Measurements from ENCODE around the gene TTYH2.
"Not testable (repeated sequence)": the region's sequence is repeated elsewhere in the genome, so short reads cannot be mapped to it uniquely, and the experiment has no call there.

TTYH2 gene

DNA sequence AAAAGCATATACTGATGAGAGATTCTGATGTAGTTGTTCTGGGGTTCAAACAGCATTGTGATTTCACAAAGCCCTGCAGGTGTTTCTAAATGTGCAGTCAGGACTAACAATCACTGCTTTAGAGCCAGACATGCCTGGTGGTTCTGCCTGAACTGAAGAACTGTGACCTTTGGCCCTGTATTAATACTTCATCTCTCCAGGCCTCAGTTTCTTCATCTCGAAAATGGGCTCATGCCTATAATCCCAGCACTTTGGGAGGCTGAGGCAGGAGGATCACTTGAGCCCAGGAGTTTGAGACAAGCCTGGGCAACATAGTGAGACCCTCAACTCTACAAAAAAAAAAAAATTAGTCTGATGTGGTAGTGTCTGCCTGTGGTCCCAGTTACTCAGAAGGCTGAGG is 64.6 kb downstream of the TTYH2 start:
- H3K4me3 ChIP-seq (ENCODE audit: low read depth, low read length) = no peak overlapping the region
- no peak for DNase-seq (ENCODE audit: low read depth)

- not testable (repeated sequence) for DNase-seq (ENCODE audit: low read depth)
Observed at GRCh38 chr17:74279617-74280016, 66.2 kb downstream of the TTYH2 start.

DNA sequence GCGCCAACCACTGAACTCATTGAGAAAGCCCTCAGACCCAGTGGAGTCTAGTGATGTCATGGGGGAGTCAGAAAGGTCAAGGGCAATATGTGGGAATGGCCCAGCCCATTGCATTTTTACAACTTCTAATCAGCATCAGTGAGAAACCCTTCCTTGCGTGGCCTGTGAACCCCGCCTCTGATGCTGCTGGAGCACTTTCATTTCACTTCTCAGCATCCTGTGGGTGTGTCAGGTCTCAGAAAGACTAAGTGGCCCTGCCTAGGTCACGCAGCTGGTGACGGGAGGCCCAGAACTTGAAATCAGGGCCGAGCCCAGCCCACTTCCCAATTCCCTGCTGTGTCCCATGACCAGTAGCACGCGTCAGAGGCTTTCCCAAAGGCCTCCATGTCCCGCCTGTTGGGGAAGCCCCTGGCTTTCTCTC is 66.7 kb downstream of the TTYH2 start:
- no peak for DNase-seq (ENCODE audit: low read depth)

More at GRCh38 chr17:74279617-74280016, 66.2 kb downstream of the TTYH2 start:
- not testable (repeated sequence) for H3K4me3 ChIP-seq (ENCODE audit: low read depth, low read length)

GRCh38 chr17:74281799-74282198 is 68.4 kb downstream of the TTYH2 start:
- no peak overlapping the region for H3K4me3 ChIP-seq (ENCODE audit: low read depth, low read length)
- no peak for DNase-seq (ENCODE audit: low read depth)

More for the DNA sequence above, 66.7 kb downstream of the TTYH2 start:
- H3K4me3 ChIP-seq (ENCODE audit: low read depth, low read length) = no peak overlapping the region

- not testable (repeated sequence) for DNase-seq (ENCODE audit: low read depth); H3K4me3 ChIP-seq (ENCODE audit: low read depth, low read length)
Observed at GRCh38 chr17:74282274-74282586, 68.9 kb downstream of the TTYH2 start.

DNA sequence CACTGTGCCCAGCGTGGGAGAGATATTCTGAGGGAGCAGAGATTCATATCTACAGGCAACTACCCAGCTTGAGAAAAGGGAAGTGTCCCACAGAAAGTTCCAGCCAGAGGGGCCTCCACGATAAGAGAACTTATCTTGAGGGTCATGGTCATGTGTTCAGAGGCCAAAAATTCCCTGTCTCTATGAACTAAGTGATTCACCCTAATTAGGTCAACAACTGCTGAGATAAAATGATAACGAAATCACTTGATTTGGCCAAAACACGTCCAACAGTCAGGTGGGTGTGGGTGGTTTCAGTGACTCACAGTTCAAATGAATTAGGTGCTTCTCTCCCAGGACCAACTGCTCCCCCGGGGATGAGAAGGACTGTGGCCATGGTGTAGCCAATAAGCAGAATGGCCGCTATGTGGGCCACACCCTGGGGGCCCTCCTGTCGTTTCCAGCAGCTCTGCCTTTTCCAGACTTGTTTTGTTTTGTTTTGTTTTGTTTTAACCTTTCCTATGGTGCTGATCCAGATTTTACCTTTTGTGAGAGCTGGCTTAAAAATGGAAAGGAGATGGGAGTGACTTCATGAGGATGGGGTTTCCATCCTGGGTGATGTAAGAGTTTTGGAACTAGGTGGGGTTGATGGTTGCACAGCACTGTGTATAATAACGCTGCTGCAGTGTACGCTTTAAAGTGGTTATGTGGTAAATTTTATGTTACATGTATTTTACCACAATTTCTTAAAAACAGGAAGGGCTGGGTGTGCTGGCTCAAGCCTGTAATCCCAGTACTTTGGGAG is 69.4 kb downstream of the TTYH2 start:
- no peak overlapping the region for H3K4me3 ChIP-seq (ENCODE audit: low read depth, low read length)
- DNase-seq (ENCODE audit: low read depth) = no peak

DNA sequence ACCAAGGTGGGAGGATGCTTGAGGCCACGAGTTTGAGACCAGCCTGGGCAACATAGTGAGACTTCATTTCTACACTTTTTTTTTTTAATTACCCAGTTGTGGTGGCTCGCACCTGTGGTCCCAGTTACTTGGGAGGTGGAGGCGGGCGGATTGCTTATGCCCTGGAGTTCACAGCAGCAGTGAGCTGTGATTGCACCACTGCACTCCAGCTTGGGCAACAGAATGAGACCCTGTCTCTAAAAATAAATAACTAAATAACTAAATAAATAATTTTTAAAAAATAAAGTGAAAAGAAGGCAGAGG is 70.0 kb downstream of the TTYH2 start:
- no peak for DNase-seq (ENCODE audit: low read depth)
- no peak overlapping the region for H3K4me3 ChIP-seq (ENCODE audit: low read depth, low read length)

GRCh38 chr17:74287031-74287602 is 73.7 kb downstream of the TTYH2 start:
- H3K4me3 ChIP-seq (ENCODE audit: low read depth, low read length) = no peak overlapping the region
- no peak for DNase-seq (ENCODE audit: low read depth)

GRCh38 chr17:74288785-74289184 is 75.4 kb downstream of the TTYH2 start:
- H3K4me3 ChIP-seq (ENCODE audit: low read depth, low read length) = no peak overlapping the region

GRCh38 chr17:74289688-74290087 is 76.3 kb downstream of the TTYH2 start:
- DNase-seq (ENCODE audit: low read depth) = no peak
- no peak overlapping the region for H3K4me3 ChIP-seq (ENCODE audit: low read depth, low read length)

More at GRCh38 chr17:74288785-74289184, 75.4 kb downstream of the TTYH2 start:
- no peak for DNase-seq (ENCODE audit: low read depth)

- H3K4me3 ChIP-seq (ENCODE audit: low read depth, low read length) = no peak overlapping the region
- no peak for DNase-seq (ENCODE audit: low read depth)
Observed at GRCh38 chr17:74290340-74290739, 77.0 kb downstream of the TTYH2 start.

- H3K4me3 ChIP-seq (ENCODE audit: low read depth, low read length) = no peak overlapping the region
- no peak for DNase-seq (ENCODE audit: low read depth)
Observed at GRCh38 chr17:74292495-74292894, 79.1 kb downstream of the TTYH2 start.

- no peak overlapping the region for H3K4me3 ChIP-seq (ENCODE audit: low read depth, low read length)
Observed at GRCh38 chr17:74295625-74296547, 82.5 kb downstream of the TTYH2 start.

DNA sequence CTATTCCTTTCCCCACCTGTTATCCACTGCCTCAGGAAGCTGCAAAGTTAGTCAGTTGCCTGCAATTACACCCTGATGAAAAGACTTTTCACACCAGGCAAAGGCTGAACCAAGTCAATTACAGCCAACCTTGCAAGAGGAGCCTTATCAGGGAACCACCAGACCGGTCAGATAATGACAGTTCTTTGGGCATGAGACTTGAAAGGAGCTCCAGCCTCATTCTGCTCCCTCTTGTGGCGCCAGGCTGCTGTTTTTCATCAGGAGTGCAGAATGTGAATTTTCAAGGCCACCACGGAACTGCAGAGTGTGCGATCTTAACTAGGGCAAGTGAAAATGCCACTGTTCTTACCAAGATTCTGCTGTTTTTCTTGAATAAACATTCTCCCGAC is 83.2 kb downstream of the TTYH2 start:
- no peak overlapping the region for H3K4me3 ChIP-seq (ENCODE audit: low read depth, low read length)
- DNase-seq (ENCODE audit: low read depth) = peak; percentile 25

More at GRCh38 chr17:74295625-74296547, 82.5 kb downstream of the TTYH2 start:
- DNase-seq (ENCODE audit: low read depth) = no peak

DNA sequence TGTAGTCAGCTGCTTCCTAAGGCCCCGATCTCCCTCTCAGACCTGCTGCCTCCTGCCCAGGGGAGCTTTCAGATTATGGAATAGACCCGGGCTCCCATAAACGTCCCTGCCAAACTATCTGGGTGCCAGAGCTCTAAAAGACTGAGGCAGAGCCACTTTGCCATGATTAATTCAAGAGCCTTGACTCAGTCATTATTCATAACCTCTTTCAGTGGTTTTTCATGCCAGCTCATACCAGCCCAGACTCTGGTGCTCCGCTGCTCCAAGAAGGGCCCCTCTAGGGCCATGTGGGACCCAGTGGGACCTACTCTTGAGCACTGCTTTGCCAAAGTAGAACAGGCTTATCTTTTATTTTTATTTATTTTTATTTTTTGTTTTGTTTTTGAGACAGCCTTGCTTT is 84.6 kb downstream of the TTYH2 start:
- no peak for DNase-seq (ENCODE audit: low read depth)

GRCh38 chr17:74298778-74299177 is 85.4 kb downstream of the TTYH2 start:
- no peak overlapping the region for H3K4me3 ChIP-seq (ENCODE audit: low read depth, low read length)
- no peak for DNase-seq (ENCODE audit: low read depth)

More for the DNA sequence above, 84.6 kb downstream of the TTYH2 start:
- no peak overlapping the region for H3K4me3 ChIP-seq (ENCODE audit: low read depth, low read length)

GRCh38 chr17:74299226-74300009 is 86.0 kb downstream of the TTYH2 start:
- DNase-seq (ENCODE audit: low read depth) = no peak
- no peak overlapping the region for H3K4me3 ChIP-seq (ENCODE audit: low read depth, low read length)

DNA sequence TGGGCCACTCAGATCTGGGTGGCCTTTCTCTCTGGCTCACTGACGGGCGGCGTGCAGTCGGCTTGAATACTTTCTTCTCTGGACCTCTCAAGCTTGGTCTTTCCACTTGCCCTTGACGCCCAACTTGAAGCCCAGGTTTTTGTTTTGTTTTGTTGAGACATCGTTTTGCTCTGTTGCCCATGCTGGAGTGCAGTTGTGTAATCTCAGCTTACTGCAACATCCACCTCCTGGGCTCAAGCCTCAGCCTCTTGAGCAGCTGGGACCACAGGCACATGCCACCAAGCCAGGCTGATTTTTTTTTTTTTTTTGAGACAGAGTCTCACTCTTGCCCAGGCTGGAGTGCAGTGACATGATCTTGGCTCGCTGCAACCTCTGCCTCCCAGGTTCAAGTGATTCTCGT is 89.9 kb downstream of the TTYH2 start:
- no peak for DNase-seq (ENCODE audit: low read depth)

GRCh38 chr17:74304184-74304583 is 90.8 kb downstream of the TTYH2 start:
- DNase-seq (ENCODE audit: low read depth) = no peak
- no peak overlapping the region for H3K4me3 ChIP-seq (ENCODE audit: low read depth, low read length)

More for the DNA sequence above, 89.9 kb downstream of the TTYH2 start:
- H3K4me3 ChIP-seq (ENCODE audit: low read depth, low read length) = no peak overlapping the region
